ENCODE results near the gene DMBX1. TPM values are rescaled to one million over a fixed set of nuclear protein-coding genes. Genes with fewer than 3 reads are reported as not detected.

Gene DMBX1
- total RNA-seq, 3 donors from 2014 or later, result not detected

DNA sequence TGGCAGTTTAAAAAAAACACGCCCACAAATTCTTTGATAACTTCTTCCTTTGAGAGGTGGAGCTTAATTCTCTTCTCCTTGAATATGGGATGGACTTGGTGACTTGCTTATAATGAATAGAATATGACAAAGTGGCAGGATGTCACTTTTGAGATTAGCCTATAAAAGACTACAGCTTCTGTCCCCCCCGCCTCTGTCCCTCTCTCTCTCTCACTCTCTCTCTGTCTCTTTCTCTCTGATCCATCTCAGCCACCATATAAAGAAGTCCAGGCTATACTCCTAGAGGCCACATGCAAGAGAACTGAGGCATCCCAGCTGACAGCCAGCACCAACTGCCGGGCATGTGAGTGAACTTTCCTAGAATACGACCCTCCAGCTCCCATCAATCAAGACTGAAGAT, 7.7 kb upstream of the DMBX1 start:
- DNase-seq (ENCODE audit: low spot score in 2 of 2), result no peak
- no peaks in the 10 kb centered on the region for H3K36me3 ChIP-seq
- no peak for TF ChIP-seq POLR2AphosphoS5 (IDR thresholded peaks at IDR 0.05)
- TF ChIP-seq, protein P1, sequence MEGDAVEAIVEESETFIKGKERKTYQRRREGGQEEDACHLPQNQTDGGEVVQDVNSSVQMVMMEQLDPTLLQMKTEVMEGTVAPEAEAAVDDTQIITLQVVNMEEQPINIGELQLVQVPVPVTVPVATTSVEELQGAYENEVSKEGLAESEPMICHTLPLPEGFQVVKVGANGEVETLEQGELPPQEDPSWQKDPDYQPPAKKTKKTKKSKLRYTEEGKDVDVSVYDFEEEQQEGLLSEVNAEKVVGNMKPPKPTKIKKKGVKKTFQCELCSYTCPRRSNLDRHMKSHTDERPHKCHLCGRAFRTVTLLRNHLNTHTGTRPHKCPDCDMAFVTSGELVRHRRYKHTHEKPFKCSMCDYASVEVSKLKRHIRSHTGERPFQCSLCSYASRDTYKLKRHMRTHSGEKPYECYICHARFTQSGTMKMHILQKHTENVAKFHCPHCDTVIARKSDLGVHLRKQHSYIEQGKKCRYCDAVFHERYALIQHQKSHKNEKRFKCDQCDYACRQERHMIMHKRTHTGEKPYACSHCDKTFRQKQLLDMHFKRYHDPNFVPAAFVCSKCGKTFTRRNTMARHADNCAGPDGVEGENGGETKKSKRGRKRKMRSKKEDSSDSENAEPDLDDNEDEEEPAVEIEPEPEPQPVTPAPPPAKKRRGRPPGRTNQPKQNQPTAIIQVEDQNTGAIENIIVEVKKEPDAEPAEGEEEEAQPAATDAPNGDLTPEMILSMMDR (IDR thresholded peaks at IDR 0.05), result no peak
- TF ChIP-seq POLR2A (IDR thresholded peaks at IDR 0.05), result no peak
- H3K27me3 ChIP-seq, result peaks cover 0 to 59% of the 10 kb centered on the region in 2 donors
- H3K4me1 ChIP-seq, result no peaks in the 10 kb centered on the region
- no peak overlapping the region for H3K4me3 ChIP-seq
- no peaks in the 10 kb centered on the region for H3K9me3 ChIP-seq
- no peak overlapping the region for H3K27ac ChIP-seq
- intact Hi-C loops (cut with DNase I; ENCODE audit: low total_unique reads), result no loop called here

GRCh38 chr1:46483589-46483988, 6.0 kb upstream of the DMBX1 start:
- Histone ChIP-seq H3K27ac (no peak overlapping the region), H3K4me1 (no peaks in the 10 kb centered on the region), H3K4me3 (no peak overlapping the region), H3K9me3 (no peaks in the 10 kb centered on the region), H3K27me3 (peaks cover 3 to 66% of the 10 kb centered on the region in 2 donors), H3K36me3 (no peaks in the 10 kb centered on the region)
- TF ChIP-seq POLR2A (IDR thresholded peaks at IDR 0.05) (no peak), POLR2AphosphoS5 (IDR thresholded peaks at IDR 0.05) (no peak)
- TF ChIP-seq, protein P1 (IDR thresholded peaks at IDR 0.05), result no peak
- intact Hi-C loops (cut with DNase I; ENCODE audit: low total_unique reads), result no loop called here
- DNase-seq (ENCODE audit: low spot score in 2 of 2), result no peak

- H3K27me3 ChIP-seq, result peaks cover 3 to 70% of the 10 kb centered on the region in 2 donors
- TF ChIP-seq POLR2AphosphoS5 (IDR thresholded peaks at IDR 0.05) (no peak), POLR2A (IDR thresholded peaks at IDR 0.05) (no peak)
- TF ChIP-seq, protein P1 (IDR thresholded peaks at IDR 0.05), result no peak
- peaks cover under 1 to 3% of the 10 kb centered on the region in 2 donors for H3K4me1 ChIP-seq
- H3K36me3 ChIP-seq, result no peaks in the 10 kb centered on the region
- DNase-seq (ENCODE audit: low spot score in 2 of 2), result no peak
- no peak overlapping the region for H3K27ac ChIP-seq
- no peak overlapping the region for H3K4me3 ChIP-seq
- no peaks in the 10 kb centered on the region for H3K9me3 ChIP-seq
- intact Hi-C loops (cut with DNase I; ENCODE audit: low total_unique reads), result no loop called here
Observed at GRCh38 chr1:46484783-46485490, 4.7 kb upstream of the DMBX1 start.

GRCh38 chr1:46485564-46486431, 3.8 kb upstream of the DMBX1 start:
- peaks cover 5 to 78% of the 10 kb centered on the region in 2 donors for H3K27me3 ChIP-seq
- no peak for DNase-seq (ENCODE audit: low spot score in 2 of 2)
- intact Hi-C loops (cut with DNase I; ENCODE audit: low total_unique reads), result no loop called here
- H3K9me3 ChIP-seq, result no peaks in the 10 kb centered on the region
- no peak overlapping the region for H3K27ac ChIP-seq
- no peaks in the 10 kb centered on the region for H3K36me3 ChIP-seq
- TF ChIP-seq POLR2A (IDR thresholded peaks at IDR 0.05), result no peak
- TF ChIP-seq, protein P1 (IDR thresholded peaks at IDR 0.05), result no peak
- no peak for TF ChIP-seq POLR2AphosphoS5 (IDR thresholded peaks at IDR 0.05)
- H3K4me1 ChIP-seq, result peaks cover 6 to 11% of the 10 kb centered on the region in 2 donors
- H3K4me3 ChIP-seq, result no peak overlapping the region
